B cell (primary cell): Measurements from ENCODE around the gene TGM3.

Experiments
- CTCF ChIP-seq: fragments of 200-600 bp; IDR thresholded peaks from one replicate; pipeline ENCODE4 v1.8.0; 2022; ENCODE audit warnings: antibody characterized with exemption, mild to moderate bottlenecking
- EZH2 ChIP-seq: IDR thresholded peaks from 2 replicates; pipeline ENCODE4 v1.6.1; 2012; ENCODE audit warnings: borderline replicate concordance, low read depth, mild to moderate bottlenecking, moderate library complexity, low read length; ENCODE audit not compliant: insufficient read depth, poor library complexity, severe bottlenecking

GRCh38 chr20:2342243-2342642 lies 46.4 kb downstream of the TGM3 start:
- TF ChIP-seq CTCF (no peak), EZH2 (no peak)
